HG03095 (cell line): ENCODE results near the gene C4orf54.

Experiments
- ATAC-seq: cut with Tn5 transposase; IDR thresholded peaks from one replicate; pipeline ENCODE4 v1.9.1; 2021; ENCODE audit warnings: moderate library complexity; ENCODE audit not compliant: unreplicated experiment

C4orf54 gene

GRCh38 chr4:99625369-99625768 lies 32.3 kb downstream of the C4orf54 start:
- no peak for ATAC-seq

- ATAC-seq, result no peak
Observed at GRCh38 chr4:99624141-99624719, 33.4 kb downstream of the C4orf54 start.

- no peak for ATAC-seq
Observed at GRCh38 chr4:99622341-99622740, 35.3 kb downstream of the C4orf54 start.

- no peak for ATAC-seq
Observed at GRCh38 chr4:99617374-99617773, 40.3 kb downstream of the C4orf54 start.

DNA sequence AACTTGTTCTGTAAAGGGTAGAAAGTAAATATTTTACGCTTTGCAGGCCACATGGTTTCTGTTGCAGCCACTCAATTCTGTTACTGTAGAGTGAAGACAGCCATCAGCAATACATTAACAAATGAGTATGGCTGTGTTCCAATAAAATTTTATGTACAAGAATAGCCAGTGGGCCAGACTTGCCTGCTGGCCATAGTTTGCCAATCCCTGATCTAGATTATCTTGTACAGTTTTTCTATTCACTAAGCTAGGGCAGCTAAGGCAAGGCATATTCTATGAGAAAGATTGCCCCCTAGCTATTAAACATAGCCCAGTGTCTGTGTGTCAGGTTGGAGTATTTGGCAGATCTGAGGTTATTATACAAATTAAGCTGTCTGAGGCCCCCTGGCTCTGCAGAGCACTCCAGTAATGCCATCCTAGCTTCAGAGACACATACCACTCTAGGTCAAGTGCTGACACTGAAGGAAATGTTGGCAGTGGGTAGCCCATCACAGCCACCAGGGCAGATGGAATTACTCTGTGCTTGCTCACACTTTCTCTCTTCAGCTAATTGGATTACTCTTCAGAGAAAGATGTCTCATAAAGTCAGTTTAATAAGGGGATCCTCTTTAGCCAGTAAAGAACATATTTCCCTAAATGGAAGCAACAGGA lies 42.3 kb downstream of the C4orf54 start:
- no peak for ATAC-seq

DNA sequence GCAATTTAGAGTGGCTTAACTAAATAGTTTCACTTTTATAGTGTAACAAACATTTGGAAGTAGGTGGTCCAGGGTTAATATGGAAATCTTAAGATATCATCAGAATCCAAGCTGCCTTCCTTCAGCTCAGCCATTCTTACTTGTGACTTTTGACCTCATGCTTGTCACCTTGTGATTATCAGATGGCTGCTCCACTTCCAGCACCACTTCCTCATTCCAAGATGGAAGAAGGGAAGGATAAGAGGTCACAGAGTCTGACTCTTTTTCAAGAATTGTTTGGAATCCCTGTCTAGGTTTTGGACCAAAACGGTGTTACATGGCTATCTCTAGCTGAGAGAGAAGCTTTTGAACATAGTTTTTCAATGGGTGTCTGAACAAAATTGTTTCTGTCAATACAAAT lies 43.1 kb downstream of the C4orf54 start:
- ATAC-seq, result no peak

- ATAC-seq, result no peak
Observed at GRCh38 chr4:99612704-99613103, 44.9 kb downstream of the C4orf54 start.

DNA sequence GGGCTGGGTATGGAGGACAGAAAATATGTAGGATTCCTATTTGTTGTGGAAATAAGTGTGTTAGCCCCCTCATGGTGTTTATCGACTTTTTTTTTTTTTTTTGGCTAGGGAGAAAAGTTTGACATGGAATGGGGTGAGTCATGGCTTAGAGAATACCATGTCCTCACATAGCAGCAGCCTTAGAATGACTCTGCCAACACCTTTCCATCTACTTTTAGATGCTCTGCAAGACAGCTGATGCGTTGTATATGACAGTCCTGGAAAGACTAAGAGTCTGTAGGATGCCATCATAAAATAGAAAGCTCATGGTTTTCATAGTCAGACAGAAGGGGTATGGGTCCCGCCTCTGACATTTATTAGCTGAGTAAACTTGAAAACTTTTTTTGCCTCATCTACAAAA lies 45.3 kb downstream of the C4orf54 start:
- ATAC-seq, result no peak

GRCh38 chr4:99610605-99611175 lies 46.9 kb downstream of the C4orf54 start:
- no peak for ATAC-seq

DNA sequence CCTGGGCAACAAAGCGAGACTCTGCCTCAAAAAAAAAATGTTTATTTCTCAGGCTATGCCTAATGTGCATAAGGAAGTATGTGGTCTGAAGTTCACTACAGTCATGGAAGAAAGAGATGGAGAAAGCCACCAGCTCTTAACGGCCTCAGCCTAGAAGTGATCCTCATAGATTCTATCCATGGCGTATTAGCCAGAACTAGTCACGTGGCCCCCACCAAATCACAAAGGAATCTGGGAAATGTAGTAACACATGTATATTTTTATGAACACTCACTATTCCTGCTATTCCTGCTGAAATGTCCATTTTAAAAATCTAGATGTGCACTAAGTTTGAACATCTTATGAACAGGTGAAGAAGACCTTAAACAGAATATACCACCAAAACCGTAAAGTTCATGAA lies 49.2 kb downstream of the C4orf54 start:
- no peak for ATAC-seq
